ENCODE measurements around the gene KAZALD1. TPM values are rescaled to one million over a fixed set of nuclear protein-coding genes. Genes with fewer than 3 reads are reported as not detected.

KAZALD1 gene
- total RNA-seq, 2 experiments from 2014 or later: 0.72 to 0.90 TPM

DNA sequence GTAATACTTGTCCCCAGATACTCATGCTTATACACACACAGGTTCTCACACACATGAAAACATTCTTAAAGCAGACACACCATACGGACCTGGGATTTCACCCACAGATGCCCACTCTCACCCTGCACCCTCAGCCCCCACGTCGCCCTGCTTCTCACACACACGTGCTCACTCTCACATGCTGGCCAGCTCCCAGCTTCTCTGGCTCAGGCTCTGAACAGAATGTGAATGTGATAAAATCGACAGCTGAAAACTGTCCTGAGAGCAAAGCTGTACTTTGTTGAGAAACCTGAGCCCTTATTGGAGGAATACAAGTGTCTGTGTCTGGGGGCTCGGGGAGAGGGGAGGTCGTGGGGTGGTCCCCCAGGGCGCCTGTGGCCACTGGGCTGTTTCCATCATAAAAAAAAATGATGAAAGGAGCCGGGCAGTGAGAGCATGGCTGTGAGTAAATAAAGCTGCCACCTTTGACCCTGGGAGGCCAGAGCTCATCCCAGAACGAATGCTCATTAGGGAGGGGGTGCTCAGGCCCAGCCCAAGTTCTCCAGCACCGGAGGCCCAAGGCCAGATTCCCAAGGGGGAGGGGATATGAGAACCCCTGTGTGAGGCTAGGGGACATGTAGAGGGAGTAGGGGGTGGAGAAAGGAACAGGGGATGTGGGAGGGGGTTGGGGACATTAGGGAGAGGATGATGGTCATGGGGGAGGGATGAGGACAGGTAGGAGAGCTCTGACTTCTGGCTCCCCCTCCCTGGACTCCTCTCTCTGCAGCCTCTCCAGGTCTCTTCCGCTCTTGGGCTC lies 51.2 kb downstream of the KAZALD1 start:
- no peak overlapping the region for H3K4me3 Mint-ChIP-seq
- H3K36me3 Mint-ChIP-seq (ENCODE audit: low read depth): no peaks in the 10 kb centered on the region
- TF ChIP-seq, protein P1, sequence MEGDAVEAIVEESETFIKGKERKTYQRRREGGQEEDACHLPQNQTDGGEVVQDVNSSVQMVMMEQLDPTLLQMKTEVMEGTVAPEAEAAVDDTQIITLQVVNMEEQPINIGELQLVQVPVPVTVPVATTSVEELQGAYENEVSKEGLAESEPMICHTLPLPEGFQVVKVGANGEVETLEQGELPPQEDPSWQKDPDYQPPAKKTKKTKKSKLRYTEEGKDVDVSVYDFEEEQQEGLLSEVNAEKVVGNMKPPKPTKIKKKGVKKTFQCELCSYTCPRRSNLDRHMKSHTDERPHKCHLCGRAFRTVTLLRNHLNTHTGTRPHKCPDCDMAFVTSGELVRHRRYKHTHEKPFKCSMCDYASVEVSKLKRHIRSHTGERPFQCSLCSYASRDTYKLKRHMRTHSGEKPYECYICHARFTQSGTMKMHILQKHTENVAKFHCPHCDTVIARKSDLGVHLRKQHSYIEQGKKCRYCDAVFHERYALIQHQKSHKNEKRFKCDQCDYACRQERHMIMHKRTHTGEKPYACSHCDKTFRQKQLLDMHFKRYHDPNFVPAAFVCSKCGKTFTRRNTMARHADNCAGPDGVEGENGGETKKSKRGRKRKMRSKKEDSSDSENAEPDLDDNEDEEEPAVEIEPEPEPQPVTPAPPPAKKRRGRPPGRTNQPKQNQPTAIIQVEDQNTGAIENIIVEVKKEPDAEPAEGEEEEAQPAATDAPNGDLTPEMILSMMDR (IDR thresholded peaks at IDR 0.05): no peak
- no peak for DNase-seq
- intact Hi-C loops (cut with micrococcal nuclease): no loop called here
- no peak for ATAC-seq
- peaks cover 28% of the 10 kb centered on the region for H3K27me3 Mint-ChIP-seq
- no peaks in the 10 kb centered on the region for H3K9me3 Mint-ChIP-seq
- ChIA-PET CTCF (interaction anchor here (1.1 to 1.5 kb wide), 2 partner anchors 17 to 29 kb away, joined by 3 to 4 read pairs; no protein-coding TSS in a partner anchor), POLR2A (no interaction called here)
- no peaks in the 10 kb centered on the region for H3K4me1 Mint-ChIP-seq (ENCODE audit: low read depth)
- no peak overlapping the region for H3K27ac Mint-ChIP-seq

DNA sequence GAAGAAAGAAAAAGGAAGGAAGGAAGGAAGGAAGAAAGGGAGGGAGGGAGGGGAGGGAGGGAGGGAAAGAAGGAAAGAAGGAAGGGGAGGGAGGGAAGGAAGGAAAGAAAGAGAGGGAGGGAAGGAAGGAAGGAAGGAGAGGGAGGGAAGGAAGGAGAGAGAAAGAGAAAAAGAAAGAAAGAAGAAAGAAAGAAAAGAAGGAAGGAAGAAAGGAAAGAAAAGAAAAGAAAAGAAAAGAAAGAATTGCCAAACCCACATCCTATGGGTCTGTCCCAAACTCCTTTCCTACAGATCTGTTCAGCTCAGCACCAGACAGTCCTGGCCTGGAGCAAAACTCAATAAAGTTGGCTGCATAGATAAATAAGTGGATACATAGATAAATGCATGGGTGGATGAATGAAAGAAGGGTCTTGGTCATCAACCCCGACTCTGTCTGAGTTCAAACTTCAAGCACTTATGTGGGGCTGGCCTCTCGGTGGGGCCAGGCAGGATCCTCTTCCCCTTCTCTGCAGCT lies 52.2 kb downstream of the KAZALD1 start:
- no peak for ATAC-seq
- no peaks in the 10 kb centered on the region for H3K9me3 Mint-ChIP-seq

DNA sequence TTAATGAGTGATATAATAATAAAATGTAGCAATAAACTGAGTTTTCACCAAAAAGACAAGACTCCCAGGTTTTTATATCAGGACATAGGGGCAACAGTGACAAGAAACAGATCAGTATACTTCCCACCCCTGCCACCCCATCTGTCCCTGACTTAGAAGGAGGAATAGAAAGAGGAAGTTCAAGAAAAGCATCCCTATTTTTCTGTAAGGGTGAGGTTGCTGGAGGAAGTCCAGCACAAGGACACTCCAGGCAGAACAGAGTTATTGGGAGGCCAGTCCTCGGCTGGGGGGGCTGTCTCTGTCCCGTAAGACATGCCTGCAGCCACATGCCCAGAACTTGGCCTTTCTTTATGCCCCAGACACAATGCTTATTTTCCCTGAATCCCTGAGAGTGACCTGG lies 52.9 kb downstream of the KAZALD1 start:
- H3K36me3 Mint-ChIP-seq (ENCODE audit: low read depth): no peaks in the 10 kb centered on the region
- H3K27ac Mint-ChIP-seq: no peak overlapping the region
- H3K4me1 Mint-ChIP-seq (ENCODE audit: low read depth): no peaks in the 10 kb centered on the region
- TF ChIP-seq, protein P1 (IDR thresholded peaks at IDR 0.05): no peak
- ChIA-PET POLR2A (no interaction called here), CTCF (interaction anchor here (1.2 kb wide), 1 partner anchor 27 kb away, joined by 4 read pairs; no protein-coding TSS in a partner anchor)
- ATAC-seq (no peak), DNase-seq (no peak)
- intact Hi-C loops (cut with micrococcal nuclease): no loop called here
- peaks cover 26% of the 10 kb centered on the region for H3K27me3 Mint-ChIP-seq
- H3K9me3 Mint-ChIP-seq: no peaks in the 10 kb centered on the region
- no peak overlapping the region for H3K4me3 Mint-ChIP-seq

More for the DNA sequence above, 52.2 kb downstream of the KAZALD1 start:
- Mint-ChIP-seq H3K4me3 (no peak overlapping the region), H3K4me1 (ENCODE audit: low read depth) (no peaks in the 10 kb centered on the region), H3K36me3 (ENCODE audit: low read depth) (no peaks in the 10 kb centered on the region), H3K27me3 (peaks cover 26% of the 10 kb centered on the region), H3K27ac (no peak overlapping the region)
- TF ChIP-seq, protein P1 (IDR thresholded peaks at IDR 0.05): no peak
- intact Hi-C loops (cut with micrococcal nuclease): no loop called here
- DNase-seq: no peak
- ChIA-PET CTCF (interaction anchor here (1.1 kb wide), 1 partner anchor 28 kb away, joined by 3 read pairs; no protein-coding TSS in a partner anchor), POLR2A (no interaction called here)

Other genes starting within 250 kb of the KAZALD1 start
- 10 to 100 TPM; 29.0 to 31.9 TPM for gene SLF2, start 149.0 kb upstream of the KAZALD1 start, total RNA-seq
- gene SEMA4G, start 92.5 kb upstream of the KAZALD1 start, total RNA-seq: 1 to 10 TPM; 1.2 to 1.6 TPM
- 10 to 100 TPM; 46.0 to 50.9 TPM for gene MRPL43, start 74.5 kb upstream of the KAZALD1 start, total RNA-seq
- 10 to 100 TPM; 18.0 to 19.0 TPM for gene TWNK, start 74.4 kb upstream of the KAZALD1 start, total RNA-seq
- gene LZTS2, start 62.2 kb upstream of the KAZALD1 start, total RNA-seq: 10 to 100 TPM; 14.5 to 15.5 TPM
- gene PDZD7, start 30.9 kb upstream of the KAZALD1 start, total RNA-seq: under 1 TPM; 0.25 to 0.65 TPM
- 10 to 100 TPM; 28.8 to 29.6 TPM for gene SFXN3, start 30.8 kb upstream of the KAZALD1 start, total RNA-seq
- gene TLX1, start 69.3 kb downstream of the KAZALD1 start, total RNA-seq: not detected
- not detected for gene LBX1, start 167.5 kb downstream of the KAZALD1 start, total RNA-seq

Measured in activated CD8-positive, alpha-beta T cell treated with anti-CD3 and anti-CD28 coated beads for 36 hours (primary cell).